ENCODE results near the gene MGAT4C.

The MGAT4C gene

DNA sequence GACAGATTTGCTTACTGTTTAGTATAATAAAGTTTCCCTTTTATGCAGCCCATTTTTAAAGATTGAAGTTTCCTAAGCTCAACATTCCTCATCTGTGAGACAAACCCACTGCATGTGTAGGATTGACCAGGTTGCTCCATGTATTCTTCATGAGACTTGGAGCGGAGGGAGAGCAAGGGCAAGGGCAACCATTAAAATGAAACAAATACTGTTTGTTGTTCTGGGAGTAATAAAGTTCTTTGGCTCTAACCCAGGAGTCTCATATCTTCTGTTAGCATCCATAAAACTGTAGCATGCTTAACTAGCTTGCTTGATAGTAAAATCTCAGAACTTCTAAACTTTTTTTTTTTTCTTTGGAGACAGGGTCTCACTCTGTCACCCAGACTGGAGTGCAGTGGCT, 307.9 kb downstream of the MGAT4C start:
- no peaks in the 10 kb centered on the region for H3K27me3 ChIP-seq
- no peak overlapping the region for H3K27ac ChIP-seq
- no peak overlapping the region for H3K4me3 ChIP-seq (ENCODE audit: low read depth in 1 of 2, low read length in 1 of 2)
- H3K36me3 ChIP-seq: no peaks in the 10 kb centered on the region
- H3K9me3 ChIP-seq: no peaks in the 10 kb centered on the region
- TF ChIP-seq, protein P1, sequence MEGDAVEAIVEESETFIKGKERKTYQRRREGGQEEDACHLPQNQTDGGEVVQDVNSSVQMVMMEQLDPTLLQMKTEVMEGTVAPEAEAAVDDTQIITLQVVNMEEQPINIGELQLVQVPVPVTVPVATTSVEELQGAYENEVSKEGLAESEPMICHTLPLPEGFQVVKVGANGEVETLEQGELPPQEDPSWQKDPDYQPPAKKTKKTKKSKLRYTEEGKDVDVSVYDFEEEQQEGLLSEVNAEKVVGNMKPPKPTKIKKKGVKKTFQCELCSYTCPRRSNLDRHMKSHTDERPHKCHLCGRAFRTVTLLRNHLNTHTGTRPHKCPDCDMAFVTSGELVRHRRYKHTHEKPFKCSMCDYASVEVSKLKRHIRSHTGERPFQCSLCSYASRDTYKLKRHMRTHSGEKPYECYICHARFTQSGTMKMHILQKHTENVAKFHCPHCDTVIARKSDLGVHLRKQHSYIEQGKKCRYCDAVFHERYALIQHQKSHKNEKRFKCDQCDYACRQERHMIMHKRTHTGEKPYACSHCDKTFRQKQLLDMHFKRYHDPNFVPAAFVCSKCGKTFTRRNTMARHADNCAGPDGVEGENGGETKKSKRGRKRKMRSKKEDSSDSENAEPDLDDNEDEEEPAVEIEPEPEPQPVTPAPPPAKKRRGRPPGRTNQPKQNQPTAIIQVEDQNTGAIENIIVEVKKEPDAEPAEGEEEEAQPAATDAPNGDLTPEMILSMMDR (IDR thresholded peaks at IDR 0.05): no peak
- no peaks in the 10 kb centered on the region for H3K4me1 ChIP-seq (ENCODE audit: control insufficient read depth in 1 of 2, insufficient read depth in 1 of 2, low read depth in 1 of 2, low read length in 1 of 2)

DNA sequence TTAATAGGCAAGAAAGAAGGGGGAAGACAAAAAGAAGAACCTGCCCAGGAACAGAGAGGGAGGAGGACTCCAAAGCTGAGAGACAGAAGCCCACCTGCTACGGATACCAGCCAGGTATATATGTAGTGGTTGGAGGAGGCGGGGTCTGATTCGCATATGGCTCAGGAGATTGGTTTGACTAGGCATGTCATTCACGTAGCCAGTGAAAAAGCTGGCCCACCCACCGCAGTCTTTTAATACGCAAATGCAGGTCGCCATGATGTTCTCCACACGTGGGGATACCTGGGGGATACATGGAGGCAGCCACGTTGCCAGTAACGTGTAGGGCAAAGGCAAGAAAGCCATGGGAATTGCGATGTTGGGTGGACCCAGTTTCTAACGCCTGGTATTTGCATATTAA, 308.9 kb downstream of the MGAT4C start:
- Histone ChIP-seq H3K4me3 (ENCODE audit: low read depth in 1 of 2, low read length in 1 of 2) (no peak overlapping the region), H3K27ac (no peak overlapping the region), H3K36me3 (no peaks in the 10 kb centered on the region), H3K27me3 (no peaks in the 10 kb centered on the region), H3K9me3 (no peaks in the 10 kb centered on the region), H3K4me1 (ENCODE audit: control insufficient read depth in 1 of 2, insufficient read depth in 1 of 2, low read depth in 1 of 2, low read length in 1 of 2) (no peaks in the 10 kb centered on the region)
- TF ChIP-seq, protein P1 (IDR thresholded peaks at IDR 0.05): no peak

DNA sequence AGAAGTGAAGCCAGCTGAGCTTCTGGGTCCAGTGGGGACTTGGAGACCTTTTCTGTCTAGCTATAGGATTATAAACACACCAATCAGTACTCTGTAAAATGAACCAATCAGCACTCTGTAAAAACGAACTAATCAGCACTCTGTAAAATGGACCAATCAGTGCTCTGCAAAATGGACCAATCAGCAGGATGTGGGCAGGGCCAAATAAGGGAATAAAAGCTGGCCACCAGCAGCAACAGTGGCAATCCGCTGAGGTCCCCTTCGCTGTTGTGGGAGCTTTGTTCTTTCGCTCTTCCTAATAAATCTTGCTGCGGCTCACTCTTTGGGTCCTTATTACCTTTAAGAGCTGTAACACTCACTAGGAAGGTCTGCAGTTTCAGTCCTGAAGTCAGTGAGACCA, 309.8 kb downstream of the MGAT4C start:
- Histone ChIP-seq H3K4me1 (ENCODE audit: control insufficient read depth in 1 of 2, insufficient read depth in 1 of 2, low read depth in 1 of 2, low read length in 1 of 2) (no peaks in the 10 kb centered on the region), H3K4me3 (ENCODE audit: low read depth in 1 of 2, low read length in 1 of 2) (no peak overlapping the region), H3K27ac (no peak overlapping the region), H3K9me3 (no peaks in the 10 kb centered on the region), H3K27me3 (no peaks in the 10 kb centered on the region), H3K36me3 (no peaks in the 10 kb centered on the region)
- TF ChIP-seq, protein P1 (IDR thresholded peaks at IDR 0.05): no peak

DNA sequence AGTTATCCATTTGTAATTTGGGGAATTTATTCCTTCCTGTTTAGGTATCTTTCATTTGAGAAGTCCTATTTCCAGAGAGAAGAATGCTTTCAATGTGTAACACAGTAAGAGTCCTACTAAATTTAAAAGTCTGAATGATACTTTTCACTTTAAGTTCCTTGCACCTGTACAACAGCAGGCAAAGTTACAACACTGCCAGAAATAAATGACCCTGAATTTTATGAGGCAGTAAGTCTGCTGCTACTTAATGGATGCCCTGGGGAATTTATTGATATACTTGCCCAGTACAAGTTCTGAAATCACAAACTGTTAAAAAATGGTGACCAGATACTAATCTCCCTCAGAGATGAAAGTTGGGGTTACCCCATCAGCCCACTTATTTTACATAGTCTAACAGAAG, 329.0 kb downstream of the MGAT4C start:
- Histone ChIP-seq H3K9me3 (no peaks in the 10 kb centered on the region), H3K4me1 (ENCODE audit: control insufficient read depth in 1 of 2, insufficient read depth in 1 of 2, low read depth in 1 of 2, low read length in 1 of 2) (no peaks in the 10 kb centered on the region), H3K27me3 (no peaks in the 10 kb centered on the region), H3K36me3 (no peaks in the 10 kb centered on the region), H3K27ac (no peak overlapping the region), H3K4me3 (ENCODE audit: low read depth in 1 of 2, low read length in 1 of 2) (no peak overlapping the region)
- TF ChIP-seq, protein P1 (IDR thresholded peaks at IDR 0.05): no peak

DNA sequence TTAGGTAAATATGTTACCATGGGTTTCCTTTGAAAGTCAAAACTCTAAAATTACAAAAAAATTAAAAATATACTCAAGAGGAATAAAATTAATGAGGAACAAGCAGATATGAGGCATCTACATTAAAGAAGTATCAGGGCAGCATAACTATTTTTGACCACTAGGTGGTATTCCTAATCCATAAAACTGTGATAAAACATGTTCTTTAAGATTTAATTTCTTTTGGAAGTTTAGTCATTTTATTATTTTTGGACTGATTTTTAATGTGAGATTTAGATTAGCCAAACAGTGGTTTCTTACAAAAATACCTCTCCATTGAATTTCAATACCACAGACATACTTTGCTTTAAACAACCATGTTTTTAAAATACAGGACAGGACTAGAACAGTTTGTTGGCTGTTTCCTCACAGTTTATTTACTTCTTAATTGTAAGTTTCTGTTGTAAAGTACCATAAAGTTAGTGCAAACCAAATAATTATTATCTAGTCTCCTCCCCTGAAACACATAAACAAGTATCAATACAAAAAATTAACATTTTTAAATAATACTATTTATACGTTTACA, 332.3 kb downstream of the MGAT4C start:
- H3K9me3 ChIP-seq: no peaks in the 10 kb centered on the region
- TF ChIP-seq, protein P1 (IDR thresholded peaks at IDR 0.05): no peak
- no peak overlapping the region for H3K27ac ChIP-seq
- no peak overlapping the region for H3K4me3 ChIP-seq (ENCODE audit: low read depth in 1 of 2, low read length in 1 of 2)
- no peaks in the 10 kb centered on the region for H3K36me3 ChIP-seq
- H3K4me1 ChIP-seq (ENCODE audit: control insufficient read depth in 1 of 2, insufficient read depth in 1 of 2, low read depth in 1 of 2, low read length in 1 of 2): no peaks in the 10 kb centered on the region
- H3K27me3 ChIP-seq: no peaks in the 10 kb centered on the region
